A549 (cell line): ENCODE data around the gene NBL1. TPM values are rescaled to one million over a fixed set of nuclear protein-coding genes. Genes with fewer than 3 reads are reported as not detected.
"Not testable (repeated sequence)": the region's sequence is repeated elsewhere in the genome, so short reads cannot be mapped to it uniquely, and the experiment has no call there.

Experiments used
- ATAC-seq, 2 experiments: fragments of 200-7000 bp in 1 of 2; fragments of >200 bp in 1 of 2; cut with Nextera tagmentation in 1 of 2; cut with Tn5 transposase in 1 of 2; 3 replicates each; pipeline versions ENCODE4 v1.8.0 to v1.9.1; 2018 to 2020; ENCODE audit warnings: mild to moderate bottlenecking in 1 of 2, moderate library complexity in 1 of 2
- CTCF ChIA-PET: fragments of 300-600 bp; sonication (Branson Sonifier 250); formaldehyde crosslinking; extraction: SDS; loops from one replicate; lab custom pipeline; 2021; ENCODE audit warnings: antibody characterized with exemption, inconsistent platforms; lab: Yijun Ruan, JAX
- POLR2A ChIA-PET: fragments of 350-600 bp; formaldehyde crosslinking; extraction: SDS; loops from one replicate; lab custom pipeline; 2021; ENCODE audit warnings: antibody characterized with exemption, inconsistent platforms; lab: Yijun Ruan, JAX
- DNase-seq, 2 experiments: peaks; one replicate each; pipeline versions ENCODE4 v3.0.0 to v3.0.0-alpha.2; 2011 to 2016; ENCODE audit warnings: low read depth in 1 of 2, low spot score in 1 of 2
- FAIRE-seq: peaks from 2 replicates; lab custom pipeline; 2011; peaks lifted over from hg19 to GRCh38; lab: Jason Lieb, UNC
- H3K27ac ChIP-seq, 2 experiments: fragments of >200 bp; sonication (Bioruptor Twin); formaldehyde crosslinking; 3 replicates each; pipeline ENCODE4 v1.5.1; 2016 to 2017
- H3K4me1 ChIP-seq: fragments of >200 bp; sonication (Bioruptor Twin); formaldehyde crosslinking; 3 replicates; pipeline ENCODE4 v1.6.1; 2016
- H3K4me2 ChIP-seq: fragments of >200 bp; sonication (Bioruptor Twin); formaldehyde crosslinking; 3 replicates; pipeline ENCODE4 v1.6.1; 2016
- H3K4me3 ChIP-seq: fragments of >200 bp; sonication (Bioruptor Twin); formaldehyde crosslinking; 3 replicates; pipeline ENCODE4 v1.5.1; 2016
- H3K9me3 ChIP-seq: fragments of >200 bp; sonication (Bioruptor Twin); formaldehyde crosslinking; 3 replicates; pipeline ENCODE4 v1.6.1; 2016
- BHLHE40 ChIP-seq: IDR thresholded peaks from 2 replicates; pipeline ENCODE4 v1.6.1; 2012; ENCODE audit warnings: low read depth, low read length, inconsistent platforms
- CEBPB ChIP-seq, 2 experiments: fragments of >200 bp in 1 of 2; sonication (Bioruptor Twin) in 1 of 2; formaldehyde crosslinking in 1 of 2; IDR thresholded peaks; 2 replicates each; pipeline ENCODE4 v1.6.1; 2012 to 2016
- EHMT2 ChIP-seq: fragments of 200-600 bp; sonication (generic); IDR thresholded peaks from 2 replicates; pipeline ENCODE4 v1.6.1; 2016; ENCODE audit warnings: antibody characterized with exemption, low read depth, mild to moderate bottlenecking, moderate library complexity
- FOSL2 ChIP-seq, 2 experiments: fragments of 450-650 bp in 1 of 2; fragments of >200 bp in 1 of 2; sonication (Bioruptor Twin) in 1 of 2; formaldehyde crosslinking; IDR thresholded peaks; 2 replicates each; pipeline versions ENCODE4 v1.5.0 to v1.6.1; 2016 to 2020; ENCODE audit warnings: mild to moderate bottlenecking in 1 of 2, moderate library complexity in 1 of 2
- HOXB13 ChIP-seq: fragments of 250-450 bp; sonication (Bioruptor Pico); IDR thresholded peaks from 2 replicates; pipeline ENCODE4 v1.5.0; 2020; ENCODE audit warnings: low read depth, mild to moderate bottlenecking, moderate library complexity
- KDM5A ChIP-seq: fragments of 200-600 bp; sonication (generic); IDR thresholded peaks from 2 replicates; pipeline ENCODE4 v1.6.1; 2016; ENCODE audit warnings: antibody characterized with exemption, mild to moderate bottlenecking
- NPAS2 ChIP-seq: fragments of 250-450 bp; sonication (Bioruptor Pico); IDR thresholded peaks from 2 replicates; pipeline ENCODE4 v1.8.0; 2022; ENCODE audit warnings: mild to moderate bottlenecking, moderate library complexity, borderline replicate concordance
- NR3C1 ChIP-seq: fragments of >200 bp; sonication (Bioruptor Twin); formaldehyde crosslinking; IDR thresholded peaks from 3 replicates; pipeline ENCODE4 v1.6.1; 2017
- POLR2A ChIP-seq: IDR thresholded peaks from 2 replicates; pipeline ENCODE4 v1.6.1; 2012; ENCODE audit warnings: mild to moderate bottlenecking, low read length
- RNF2 ChIP-seq: fragments of 200-600 bp; sonication (generic); IDR thresholded peaks from 2 replicates; pipeline ENCODE4 v1.6.1; 2016; ENCODE audit warnings: low read depth, mild to moderate bottlenecking, antibody characterized with exemption, moderate library complexity, borderline replicate concordance
- ZC3H11A ChIP-seq: fragments of 450-650 bp; IDR thresholded peaks from 2 replicates; pipeline ENCODE4 v1.6.1; 2014; ENCODE audit warnings: antibody characterized with exemption, mild to moderate bottlenecking
- WGBS: methylation state at CpG from one replicate; pipeline ENCODE4 v1.1.6; 2017; ENCODE audit errors: missing lambda C conversion rate; 5-methylcytosine and 5-hydroxymethylcytosine counted together
- polyA plus RNA-seq, 4 experiments: library from polyadenylated mRNA; depleted of rRNA in 3 of 4; stranded (reverse); fragments of >200 nt; fragmentation: RNase III in 1 of 4; extraction: RNeasy Plus Mini Kit Qiagen cat#74134 plus additional on column Dnase treatment in 1 of 4; gene quantifications; 2 replicates in 3 of 4; 3 replicates in 1 of 4; pipeline ENCODE4 v1.2.3, GENCODE V29; 2011 to 2017
- TF ChIP-seq, protein P1 (sequence below): fragments of >200 bp; sonication (Bioruptor Twin); formaldehyde crosslinking; IDR thresholded peaks from 3 replicates; pipeline ENCODE4 v1.6.1; 2016
- TF ChIP-seq, protein P2 (sequence below): fragments of 250-450 bp; sonication (Bioruptor Pico); IDR thresholded peaks from 2 replicates; pipeline ENCODE4 v1.5.0; 2021; ENCODE audit warnings: mild to moderate bottlenecking, moderate library complexity, borderline replicate concordance

NBL1 gene
- polyA plus RNA-seq, 2 of the 4 experiments (the other 2 are of a cell fraction), result 16.3 to 19.0 TPM

DNA sequence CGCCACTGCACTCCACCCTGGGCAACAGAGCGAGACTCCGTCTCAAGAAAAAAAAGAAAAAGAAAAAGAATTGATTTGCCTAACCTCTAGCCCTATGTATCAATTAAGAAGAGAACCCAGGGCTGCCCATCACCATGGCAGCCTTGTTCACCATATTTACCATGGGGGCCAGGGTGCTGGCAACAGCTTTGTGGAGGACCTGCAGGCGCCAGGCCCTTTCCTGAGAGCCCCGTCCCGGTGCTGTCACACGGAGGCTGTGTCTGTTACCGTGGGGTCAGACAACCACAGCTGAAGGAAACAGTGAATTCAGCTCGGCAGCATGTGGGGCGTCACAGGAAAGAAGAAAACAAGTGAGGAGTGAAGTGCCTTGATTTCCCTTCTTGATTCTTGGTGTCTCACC lies 6.5 kb upstream of the NBL1 start:
- FAIRE-seq, result no peak
- Histone ChIP-seq H3K4me1 (peaks cover 36% of the 10 kb centered on the region), H3K9me3 (no peaks in the 10 kb centered on the region), H3K4me2 (no peak overlapping the region), H3K27ac (no peak overlapping the region; a peak in 1 of 6 replicates)
- DNase-seq, result no peak
- 95% methylated on average over 10 of the region's 10 CpGs for WGBS
- POLR2A ChIA-PET, result no interaction called here
- CTCF ChIA-PET, result interaction anchor here (0.7 to 0.8 kb wide), 2 partner anchors 10 to 14 kb away, joined by 3 read pairs; no protein-coding TSS in a partner anchor
- no peak for TF ChIP-seq KDM5A
- TF ChIP-seq CEBPB (IDR thresholded peaks at IDR 0.05), result no peak
- no peak for TF ChIP-seq POLR2A
- TF ChIP-seq, protein P1, sequence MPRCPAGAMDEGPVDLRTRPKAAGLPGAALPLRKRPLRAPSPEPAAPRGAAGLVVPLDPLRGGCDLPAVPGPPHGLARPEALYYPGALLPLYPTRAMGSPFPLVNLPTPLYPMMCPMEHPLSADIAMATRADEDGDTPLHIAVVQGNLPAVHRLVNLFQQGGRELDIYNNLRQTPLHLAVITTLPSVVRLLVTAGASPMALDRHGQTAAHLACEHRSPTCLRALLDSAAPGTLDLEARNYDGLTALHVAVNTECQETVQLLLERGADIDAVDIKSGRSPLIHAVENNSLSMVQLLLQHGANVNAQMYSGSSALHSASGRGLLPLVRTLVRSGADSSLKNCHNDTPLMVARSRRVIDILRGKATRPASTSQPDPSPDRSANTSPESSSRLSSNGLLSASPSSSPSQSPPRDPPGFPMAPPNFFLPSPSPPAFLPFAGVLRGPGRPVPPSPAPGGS, result no peak
- no peak for TF ChIP-seq ZC3H11A
- no peak for TF ChIP-seq RNF2
- no peak for TF ChIP-seq HOXB13 (CRISPR knock-in tag)
- TF ChIP-seq NPAS2 (CRISPR knock-in tag), result no peak
- TF ChIP-seq, protein P2, sequence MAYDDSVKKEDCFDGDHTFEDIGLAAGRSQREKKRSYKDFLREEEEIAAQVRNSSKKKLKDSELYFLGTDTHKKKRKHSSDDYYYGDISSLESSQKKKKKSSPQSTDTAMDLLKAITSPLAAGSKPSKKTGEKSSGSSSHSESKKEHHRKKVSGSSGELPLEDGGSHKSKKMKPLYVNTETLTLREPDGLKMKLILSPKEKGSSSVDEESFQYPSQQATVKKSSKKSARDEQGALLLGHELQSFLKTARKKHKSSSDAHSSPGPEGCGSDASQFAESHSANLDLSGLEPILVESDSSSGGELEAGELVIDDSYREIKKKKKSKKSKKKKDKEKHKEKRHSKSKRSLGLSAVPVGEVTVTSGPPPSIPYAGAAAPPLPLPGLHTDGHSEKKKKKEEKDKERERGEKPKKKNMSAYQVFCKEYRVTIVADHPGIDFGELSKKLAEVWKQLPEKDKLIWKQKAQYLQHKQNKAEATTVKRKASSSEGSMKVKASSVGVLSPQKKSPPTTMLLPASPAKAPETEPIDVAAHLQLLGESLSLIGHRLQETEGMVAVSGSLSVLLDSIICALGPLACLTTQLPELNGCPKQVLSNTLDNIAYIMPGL, result no peak
- no peak for TF ChIP-seq BHLHE40
- TF ChIP-seq FOSL2 (IDR thresholded peaks at IDR 0.05), result no peak
- TF ChIP-seq FOSL2 (CRISPR knock-in tag; IDR thresholded peaks at IDR 0.05), result no peak
- no peak for TF ChIP-seq NR3C1
- TF ChIP-seq, all 56 proteins: peak for 0
- ATAC-seq, result no peak
- H3K4me3 ChIP-seq, result no peak overlapping the region

DNA sequence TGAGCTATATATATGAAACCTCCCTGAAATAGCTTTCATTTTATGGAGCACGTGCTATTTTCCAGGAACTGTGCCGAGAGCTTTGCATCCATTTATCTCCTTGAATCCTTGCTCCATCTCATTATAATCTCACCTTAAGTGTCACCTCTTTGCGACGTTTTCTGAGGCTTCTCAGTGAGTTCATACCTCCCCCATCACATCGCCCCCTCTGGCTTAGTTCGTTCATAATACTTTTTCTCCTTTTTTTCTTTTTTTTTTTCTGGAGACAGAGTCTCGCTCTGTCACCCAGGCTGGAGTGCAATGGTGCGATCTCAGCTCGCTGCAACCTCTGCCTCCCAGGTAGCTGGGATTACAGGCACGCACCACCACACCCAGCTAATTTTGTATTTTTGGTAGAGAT lies 4.9 kb upstream of the NBL1 start:
- DNase-seq, ATAC-seq, POLR2A ChIA-PET, FAIRE-seq, H3K9me3 ChIP-seq, H3K4me3 ChIP-seq: not testable (repeated sequence)
- peak overlapping the region; percentile 68 for H3K4me2 ChIP-seq
- CTCF ChIA-PET, result interaction anchor here (0.7 to 3.5 kb wide), 4 partner anchors 12 to 417 kb away, joined by 3 to 20 read pairs (median 4); no protein-coding TSS in a partner anchor
- WGBS, result 89% methylated on average over 10 of the region's 10 CpGs
- H3K27ac ChIP-seq, result peak overlapping the region; percentile 65 to 72; a peak in 2 of 6 replicates
- peaks cover 45% of the 10 kb centered on the region for H3K4me1 ChIP-seq

DNA sequence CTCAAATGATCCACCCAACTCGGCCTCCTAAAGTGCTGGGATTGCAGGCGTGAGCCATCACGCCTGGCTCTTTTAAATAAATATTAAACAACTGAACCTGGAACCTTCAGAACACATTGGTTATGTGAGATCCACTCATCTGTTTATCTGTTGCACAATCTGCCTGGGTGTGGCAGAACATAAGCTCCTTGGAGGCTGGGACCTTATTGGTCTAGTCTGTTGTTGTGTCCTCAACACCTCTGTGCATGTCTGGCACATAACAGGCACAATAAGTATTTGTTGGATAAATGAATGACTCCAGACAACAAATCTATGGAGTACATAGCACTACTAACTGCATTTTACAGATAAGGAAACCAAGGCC lies 4.1 kb upstream of the NBL1 start:
- CTCF ChIA-PET, result interaction anchor here (0.8 to 3.5 kb wide), 3 partner anchors 11 to 296 kb away, joined by 3 to 20 read pairs (median 3); no protein-coding TSS in a partner anchor
- H3K9me3 ChIP-seq, result no peaks in the 10 kb centered on the region
- DNase-seq, result peak; percentile 36 to 75
- WGBS, result 7% methylated on average over 3 of the region's 3 CpGs
- TF ChIP-seq CEBPB (IDR thresholded peaks at IDR 0.05) (peak; percentile 85 to 95), EHMT2 (no peak), FOSL2 (IDR thresholded peaks at IDR 0.05) (no peak), FOSL2 (CRISPR knock-in tag; IDR thresholded peaks at IDR 0.05) (0 out of 2 replicates have a peak, but pooled peaks have one; percentile 10)
- TF ChIP-seq, all 56 proteins: peak for 2
- Histone ChIP-seq H3K4me2 (peak overlapping the region; percentile 68), H3K27ac (peak overlapping the region; percentile 66 to 72; a peak in 4 of 6 replicates), H3K4me3 (no peak overlapping the region), H3K4me1 (peaks cover 46% of the 10 kb centered on the region)
- ATAC-seq (peak in 1 of 2 experiments; percentile 14; a peak in 2 of 6 replicates), FAIRE-seq (no peak)
- POLR2A ChIA-PET, result no interaction called here
